Osteoblast (primary cell): ENCODE results near the gene GATA5. TPM values are rescaled to one million over a fixed set of nuclear protein-coding genes. Genes with fewer than 3 reads are reported as not detected.

Source experiments
- DNase-seq: peaks from one replicate; pipeline ENCODE4 v3.0.0; 2011; ENCODE audit warnings: low spot score, mixed read lengths; ENCODE audit not compliant: insufficient read length; ENCODE audit errors: missing footprints
- H2AFZ ChIP-seq: 2 replicates; pipeline ENCODE4 v1.6.0; 2011; ENCODE audit warnings: mild to moderate bottlenecking, low read length
- H3K27ac ChIP-seq: 2 replicates; pipeline ENCODE4 v1.5.1; 2011; ENCODE audit warnings: mild to moderate bottlenecking, low read depth, low read length, moderate library complexity
- H3K27me3 ChIP-seq: 2 replicates; pipeline ENCODE4 v1.6.0; 2012; ENCODE audit warnings: mild to moderate bottlenecking, control low read depth, inconsistent platforms, low read length, moderate library complexity; ENCODE audit not compliant: insufficient read depth
- H3K36me3 ChIP-seq: 2 replicates; pipeline ENCODE4 v1.5.1; 2011; ENCODE audit warnings: mild to moderate bottlenecking, low read length, control low read depth, moderate library complexity; ENCODE audit not compliant: insufficient read depth
- H3K4me1 ChIP-seq: 2 replicates; pipeline ENCODE4 v1.5.1; 2011; ENCODE audit warnings: mild to moderate bottlenecking, low read length, control low read depth, moderate library complexity; ENCODE audit not compliant: insufficient read depth
- H3K4me2 ChIP-seq: 2 replicates; pipeline ENCODE4 v1.6.0; 2011; ENCODE audit warnings: mild to moderate bottlenecking, low read length; ENCODE audit not compliant: insufficient read depth
- H3K4me3 ChIP-seq: fragments of 200-600 bp; sonication (generic); 3 replicates; pipeline ENCODE4 v1.5.1; 2012; ENCODE audit warnings: mild to moderate bottlenecking, low read length, inconsistent platforms; ENCODE audit not compliant: insufficient read depth
- H3K79me2 ChIP-seq: 2 replicates; pipeline ENCODE4 v1.6.0; 2012; ENCODE audit warnings: mild to moderate bottlenecking, low read length, control low read depth, inconsistent platforms; ENCODE audit not compliant: insufficient read depth
- H3K9me3 ChIP-seq: 2 replicates; pipeline ENCODE4 v1.5.1; 2011; ENCODE audit warnings: low read depth, low read length, control low read depth
- H4K20me1 ChIP-seq: 2 replicates; pipeline ENCODE4 v1.6.0; 2012; ENCODE audit warnings: mild to moderate bottlenecking, low read length, control low read depth; ENCODE audit not compliant: insufficient read depth
- CTCF ChIP-seq: IDR thresholded peaks from 2 replicates; pipeline ENCODE4 v1.5.1; 2011; ENCODE audit warnings: mild to moderate bottlenecking, low read depth, low read length, moderate library complexity; ENCODE audit errors: extremely low read depth
- total RNA-seq: library from RNA; depleted of rRNA; stranded (reverse); fragments of >200 nt; gene quantifications from 2 replicates; pipeline ENCODE4 v1.2.3, GENCODE V29; 2012

GATA5 gene
- total RNA-seq = not detected in 2 replicates

GRCh38 chr20:62475772-62476055, at the start of gene GATA5:
GATA5 (minus strand) TSS chr20:62475995; CDS start chr20:62475521, 474 bp downstream.
- H3K4me3 ChIP-seq = no peak within 1 kb of the TSS
- no peaks in the 10 kb centered on the region for H3K9me3 ChIP-seq
- H2AFZ ChIP-seq = no peak within 1 kb of the TSS
- no peaks in the 10 kb centered on the region for H4K20me1 ChIP-seq
- H3K36me3 ChIP-seq = no peaks in the 10 kb centered on the region
- peaks cover 58% of the 10 kb centered on the region for H3K27me3 ChIP-seq
- H3K4me1 ChIP-seq = no peaks in the 10 kb centered on the region
- no peaks in the 10 kb centered on the region for H3K79me2 ChIP-seq
- H3K27ac ChIP-seq = no peak within 1 kb of the TSS
- DNase-seq = no peak
- H3K4me2 ChIP-seq = no peak within 1 kb of the TSS
- TF ChIP-seq CTCF = no peak

GRCh38 chr20:62525014-62525413, 49.2 kb upstream of the GATA5 start:
- Histone ChIP-seq H3K4me1 (no peaks in the 10 kb centered on the region), H3K27me3 (peaks cover 37% of the 10 kb centered on the region), H3K79me2 (no peaks in the 10 kb centered on the region), H3K27ac (no peak overlapping the region), H4K20me1 (no peaks in the 10 kb centered on the region), H2AFZ (no peak overlapping the region), H3K4me3 (no peak overlapping the region), H3K9me3 (no peaks in the 10 kb centered on the region), H3K4me2 (no peak overlapping the region), H3K36me3 (no peaks in the 10 kb centered on the region)
- no peak for TF ChIP-seq CTCF
- DNase-seq = no peak

- no peak overlapping the region for H3K27ac ChIP-seq
Measured at GRCh38 chr20:62524505-62524911, 48.7 kb upstream of the GATA5 start.

More at GRCh38 chr20:62524505-62524911, 48.7 kb upstream of the GATA5 start:
- H3K4me3 ChIP-seq = no peak overlapping the region
- TF ChIP-seq CTCF = no peak
- H3K4me1 ChIP-seq = no peaks in the 10 kb centered on the region
- H3K9me3 ChIP-seq = no peaks in the 10 kb centered on the region
- H3K4me2 ChIP-seq = no peak overlapping the region
- no peaks in the 10 kb centered on the region for H3K36me3 ChIP-seq
- no peaks in the 10 kb centered on the region for H4K20me1 ChIP-seq
- H2AFZ ChIP-seq = no peak overlapping the region
- DNase-seq = no peak
- H3K79me2 ChIP-seq = no peaks in the 10 kb centered on the region
- peaks cover 37% of the 10 kb centered on the region for H3K27me3 ChIP-seq
